Measurements from ENCODE around the gene WDR81.

WDR81 gene

GRCh38 chr17:1715803-1716075 lies 8.8 kb upstream of the WDR81 start:
- TF ChIP-seq TOX (CRISPR knock-in tag; IDR thresholded peaks at IDR 0.05; ENCODE audit: borderline replicate concordance) (no peak), GLIS3 (CRISPR knock-in tag; IDR thresholded peaks at IDR 0.05) (no peak), TCF4 (CRISPR knock-in tag; IDR thresholded peaks at IDR 0.05; ENCODE audit: borderline replicate concordance) (no peak), RARB (CRISPR knock-in tag; IDR thresholded peaks at IDR 0.05) (no peak), ZC3H10 (CRISPR knock-in tag; IDR thresholded peaks at IDR 0.05) (no peak), ZNF70 (CRISPR knock-in tag; IDR thresholded peaks at IDR 0.05) (no peak), ZFP30 (CRISPR knock-in tag; IDR thresholded peaks at IDR 0.05) (no peak), CREB5 (CRISPR knock-in tag; IDR thresholded peaks at IDR 0.05; ENCODE audit: low read depth) (no peak), POU6F1 (CRISPR knock-in tag; IDR thresholded peaks at IDR 0.05; ENCODE audit: borderline replicate concordance, low read depth) (no peak), PPARA (CRISPR knock-in tag; IDR thresholded peaks at IDR 0.05; ENCODE audit: borderline replicate concordance) (no peak), ARNTL (CRISPR knock-in tag; IDR thresholded peaks at IDR 0.05; ENCODE audit: borderline replicate concordance, low read depth) (no peak), CSDC2 (CRISPR knock-in tag; IDR thresholded peaks at IDR 0.05) (no peak), PATZ1 (CRISPR knock-in tag; IDR thresholded peaks at IDR 0.05; ENCODE audit: borderline replicate concordance) (no peak), SNAI2 (CRISPR knock-in tag; IDR thresholded peaks at IDR 0.05) (no peak), ZFP3 (CRISPR knock-in tag; IDR thresholded peaks at IDR 0.05) (no peak), ZNF8 (CRISPR knock-in tag; IDR thresholded peaks at IDR 0.05) (no peak), ESRRG (CRISPR knock-in tag; IDR thresholded peaks at IDR 0.05) (no peak), TSHZ2 (CRISPR knock-in tag; IDR thresholded peaks at IDR 0.05) (no peak), BACH2 (CRISPR knock-in tag; IDR thresholded peaks at IDR 0.05; ENCODE audit: borderline replicate concordance) (no peak)
- ATAC-seq = no peak

GRCh38 chr17:1716076-1716911 lies 8.2 kb upstream of the WDR81 start:
- no peak for TF ChIP-seq SNAI2 (CRISPR knock-in tag; IDR thresholded peaks at IDR 0.05)
- peak; percentile 27; the same call in 1 of the 2 replicates for TF ChIP-seq GLIS3 (CRISPR knock-in tag; IDR thresholded peaks at IDR 0.05)
- no peak for TF ChIP-seq ARNTL (CRISPR knock-in tag; IDR thresholded peaks at IDR 0.05; ENCODE audit: borderline replicate concordance, low read depth)
- TF ChIP-seq CSRNP3 (CRISPR knock-in tag; IDR thresholded peaks at IDR 0.05) = peak; percentile 79; the same call in 1 of the 2 replicates
- TF ChIP-seq ESRRG (CRISPR knock-in tag; IDR thresholded peaks at IDR 0.05) = no peak
- peak; percentile 76 for ATAC-seq

Data from SK-N-SH treated with all-trans-retinoic acid at 6 μM for 48 hours (cell line).